Measurements from ENCODE around the gene NBAS.

- TF ChIP-seq CTCF (conservative IDR thresholded peaks at IDR 0.05; ENCODE audit: low read depth, low read length) (no peak), CEBPB (IDR thresholded peaks at IDR 0.05; ENCODE audit: low read depth, low read length) (no peak), POLR2A (IDR thresholded peaks at IDR 0.05; ENCODE audit: low read depth, low read length) (peak; percentile 86), SMC3 (IDR thresholded peaks at IDR 0.05; ENCODE audit: low read depth, low read length) (no peak), MAZ (IDR thresholded peaks at IDR 0.05; ENCODE audit: borderline replicate concordance, low read depth, low read length) (peak; percentile 97), RFX5 (IDR thresholded peaks at IDR 0.05; ENCODE audit: low read depth, low read length) (no peak)
These were observed 30.7 kb upstream of the NBAS start, which contains the start of gene DDX1 for GRCh38 chr2:15591692-15592463.

All from IMR-90 (cell line).